ENCODE measurements around the gene CDON.

DNA sequence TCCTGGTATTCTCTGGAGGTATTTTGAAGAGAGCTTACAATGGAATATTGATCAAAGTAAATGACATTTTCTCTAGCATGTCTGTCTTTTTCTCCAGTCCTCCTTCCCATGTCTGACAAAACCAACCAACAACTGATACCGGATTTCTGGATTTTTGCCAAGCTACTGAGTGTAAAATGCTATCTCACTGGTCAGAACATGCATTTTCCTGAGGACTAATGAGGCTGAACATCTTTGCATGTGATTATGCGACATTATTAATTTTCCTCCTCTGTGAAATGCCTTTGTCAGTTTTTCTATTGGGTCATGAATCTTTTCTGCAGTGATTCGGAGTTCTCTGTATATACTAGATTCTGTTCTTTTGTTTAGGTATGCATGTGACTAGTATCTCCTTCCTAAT, 51.4 kb downstream of the CDON start:
- TF ChIP-seq GATA2 (IDR thresholded peaks at IDR 0.05; ENCODE audit: low read depth, low read length) = no peak
- no peak for TF ChIP-seq GATA3 (IDR thresholded peaks at IDR 0.05; ENCODE audit: low read depth, low read length)
